ENCODE measurements around the gene GRHPR.

GRCh38 chr9:37476930-37477329 lies 54.4 kb downstream of the GRHPR start:
- TF ChIP-seq POLR2AphosphoS5 (IDR thresholded peaks at IDR 0.05; ENCODE audit: low read depth, low read length) (no peak), POLR2A (IDR thresholded peaks at IDR 0.05; ENCODE audit: low read depth, low read length) (no peak), TAF1 (IDR thresholded peaks at IDR 0.05; ENCODE audit: low read depth, low read length) (no peak), SPI1 (IDR thresholded peaks at IDR 0.05; ENCODE audit: low read depth, low read length) (no peak)

Measured in GM12891 (cell line).